Inflammatory macrophage treated with lipopolysaccharide for 4 hours (primary cell): ENCODE measurements around the gene KRTAP10-10.
"Not testable (repeated sequence)": the region's sequence is repeated elsewhere in the genome, so short reads cannot be mapped to it uniquely, and the experiment has no call there.

Experiments used
- DNase-seq: peaks from one replicate; pipeline ENCODE4 v3.0.0-alpha.2; 2020

KRTAP10-10 gene

DNA sequence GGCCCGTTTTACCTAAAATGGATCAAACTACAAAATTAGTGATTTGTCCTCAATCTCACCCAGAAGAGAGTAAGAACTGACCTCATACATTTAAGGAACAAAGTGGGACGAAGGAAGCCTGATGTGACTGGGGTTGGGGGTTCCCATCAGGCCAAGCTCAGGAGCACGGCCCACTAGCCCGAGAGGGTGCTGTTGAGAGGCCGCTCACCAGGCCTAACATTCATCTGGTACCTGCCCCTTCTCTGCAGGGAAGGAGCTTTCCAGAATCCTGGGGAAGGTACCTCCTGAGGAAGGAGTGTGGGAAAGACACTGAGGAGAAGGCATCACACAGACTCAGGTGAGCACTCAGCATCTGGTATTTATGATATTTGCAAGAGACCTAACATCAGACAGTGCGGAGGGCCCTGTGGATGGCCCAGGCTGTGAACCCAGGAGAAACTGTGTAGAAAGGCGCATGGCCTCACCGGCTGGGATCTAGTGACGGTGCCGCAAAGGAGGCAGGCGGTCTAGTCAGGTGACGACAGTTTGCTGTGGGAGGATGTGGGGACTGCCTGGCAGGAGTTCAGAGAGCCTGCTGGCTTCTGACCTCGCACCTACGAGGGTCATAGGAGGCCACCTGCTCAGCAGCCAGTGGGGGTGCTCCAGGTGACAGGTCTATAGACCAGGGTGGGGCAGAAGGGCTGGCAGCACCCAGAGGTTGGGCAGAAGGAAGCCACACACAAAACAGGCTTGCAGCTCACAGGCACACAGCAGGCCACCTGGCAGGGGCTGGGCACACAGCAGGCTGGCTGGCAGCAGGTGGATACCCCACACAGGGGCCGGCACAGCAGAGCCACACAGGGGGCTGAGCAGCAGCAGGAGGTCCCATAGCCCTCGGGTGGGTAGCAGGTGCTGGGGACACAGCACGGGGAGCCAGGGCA, 16.8 kb downstream of the KRTAP10-10 start:
- no peak for DNase-seq

DNA sequence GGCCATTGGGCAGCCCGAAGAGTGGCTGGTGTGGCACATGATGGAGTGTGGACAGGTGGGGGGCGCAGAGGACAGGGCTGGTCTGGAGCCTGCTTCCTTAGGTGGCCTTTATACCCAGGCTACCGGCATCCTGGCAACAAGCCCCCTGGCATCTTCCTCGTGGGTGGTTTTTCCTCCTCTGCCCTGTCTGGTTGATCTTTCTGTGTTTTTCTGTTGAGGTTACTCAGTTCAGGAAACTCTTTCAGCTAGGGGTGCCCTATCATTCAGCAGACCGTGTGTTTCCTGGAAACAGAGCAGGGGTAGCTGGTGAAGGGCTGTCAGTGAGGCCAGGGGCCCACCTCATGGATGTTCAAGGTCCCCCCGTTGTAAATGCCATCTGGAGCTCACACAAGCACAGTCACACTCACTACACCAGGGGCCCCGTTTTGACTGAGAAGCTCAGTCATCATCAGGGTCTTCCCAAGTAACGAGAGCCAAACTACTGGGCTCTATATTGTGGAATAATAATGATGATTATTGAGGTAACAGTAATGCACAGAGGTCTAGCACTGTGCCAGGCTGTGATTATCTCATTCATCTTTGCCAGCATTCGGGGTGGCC, 17.5 kb downstream of the KRTAP10-10 start, which contains the start of gene KRTAP12-4:
Gene KRTAP12-4 (minus strand): TSS at position 84 of the 600 bp plus-strand sequence. CDS start 45 bp downstream, at position 39.
- no peak for DNase-seq

GRCh38 chr21:44656868-44657267, 19.7 kb downstream of the KRTAP10-10 start:
- no peak for DNase-seq

GRCh38 chr21:44657635-44658540, 20.7 kb downstream of the KRTAP10-10 start, which contains the start of gene KRTAP12-3:
TSS of gene KRTAP12-3 (plus strand) at chr21:44657932. CDS start at chr21:44657980, 48 bp downstream.
- no peak for DNase-seq

- no peak for DNase-seq
These were observed 21.4 kb downstream of the KRTAP10-10 start for GRCh38 chr21:44658541-44658910.

- no peak for DNase-seq
These were observed 21.9 kb downstream of the KRTAP10-10 start for GRCh38 chr21:44658913-44659595.

DNA sequence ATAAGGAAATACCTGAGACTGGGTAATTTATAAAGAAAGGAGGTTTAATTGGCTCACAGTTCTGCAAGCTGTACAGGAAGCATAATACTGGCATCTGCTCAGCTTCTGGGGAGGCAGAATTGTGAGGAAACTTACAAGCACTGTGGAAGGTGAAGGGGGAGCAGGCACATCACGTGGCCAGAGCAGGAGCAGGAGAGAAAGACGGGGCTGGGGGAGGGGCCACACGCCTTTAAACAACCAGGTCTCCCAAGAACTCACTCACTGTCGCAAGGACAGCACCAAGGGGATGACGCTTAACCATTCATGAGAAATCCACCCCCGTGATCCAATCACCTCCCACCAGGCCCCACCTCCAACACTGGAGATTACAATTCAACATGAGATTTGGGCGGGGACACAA, 24.4 kb downstream of the KRTAP10-10 start:
- not testable (repeated sequence) for DNase-seq

- no peak for DNase-seq
These were observed 27.5 kb downstream of the KRTAP10-10 start for GRCh38 chr21:44664691-44665090.

- no peak for DNase-seq
These were observed 29.5 kb downstream of the KRTAP10-10 start, which contains the start of gene KRTAP12-2 for GRCh38 chr21:44666401-44667320. TSS of gene KRTAP12-2 (minus strand) at chr21:44666927. CDS start at chr21:44666886, 41 bp downstream.

GRCh38 chr21:44667612-44668011, 30.5 kb downstream of the KRTAP10-10 start:
- no peak for DNase-seq

GRCh38 chr21:44670642-44671432, 33.7 kb downstream of the KRTAP10-10 start:
- DNase-seq = no peak

- DNase-seq = no peak
These were observed 34.8 kb downstream of the KRTAP10-10 start for GRCh38 chr21:44671911-44672310.

GRCh38 chr21:44677881-44678280, 40.7 kb downstream of the KRTAP10-10 start:
- DNase-seq = no peak

GRCh38 chr21:44681152-44681551, 44.0 kb downstream of the KRTAP10-10 start:
- DNase-seq = no peak

- DNase-seq = no peak
These were observed 44.9 kb downstream of the KRTAP10-10 start, which contains the start of gene KRTAP12-1 for GRCh38 chr21:44681861-44682579. TSS of gene KRTAP12-1 (minus strand) at chr21:44682163. CDS start at chr21:44682123, 40 bp downstream.

DNA sequence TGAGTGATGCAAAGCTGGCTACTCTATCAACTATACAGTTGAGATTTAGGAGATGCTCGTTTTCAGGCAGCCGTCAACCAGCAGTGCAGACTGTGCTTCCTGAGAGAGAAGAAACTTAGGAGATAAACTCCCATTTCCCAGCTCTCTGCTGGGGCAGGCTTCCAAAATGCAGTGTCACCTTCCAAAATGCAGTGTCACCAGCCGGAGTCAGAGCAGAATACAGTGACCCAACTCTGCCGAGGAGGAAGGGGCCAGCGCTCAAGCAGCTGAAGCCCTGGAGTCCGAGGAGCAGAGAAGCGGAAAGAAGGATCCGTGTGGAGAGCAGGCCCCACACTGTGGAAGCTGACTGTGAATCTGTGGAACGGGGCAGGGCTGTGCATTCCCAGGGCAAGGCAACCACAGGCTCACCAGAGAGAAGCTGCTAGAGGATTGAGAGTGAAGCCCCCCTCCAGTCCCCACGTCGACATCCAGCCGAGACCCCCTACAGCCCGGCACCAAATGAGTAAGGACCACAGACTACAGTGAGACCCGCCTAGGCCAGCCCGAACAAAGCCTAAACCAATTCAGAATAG, 45.5 kb downstream of the KRTAP10-10 start:
- DNase-seq = no peak

- no peak for DNase-seq
These were observed 46.9 kb downstream of the KRTAP10-10 start for GRCh38 chr21:44684077-44684476.

- DNase-seq = no peak
These were observed 47.3 kb downstream of the KRTAP10-10 start for GRCh38 chr21:44684483-44684882.

- not testable (repeated sequence) for DNase-seq
These were observed 47.9 kb downstream of the KRTAP10-10 start for GRCh38 chr21:44685050-44685449.
